Gastroesophageal sphincter (tissue), 3 donors: ENCODE results near the gene THBS2.

ENCODE experiments used
- CTCF ChIP-seq, 4 experiments: fragments of 200-600 bp in 2 of 4; fragments of 450-650 bp in 2 of 4; sonication (generic) in 1 of 4; IDR thresholded peaks; one replicate each; pipeline ENCODE4 v1.5.1; 2017 to 2019; ENCODE audit warnings: antibody characterized with exemption in 4 of 4, mild to moderate bottlenecking in 2 of 4, moderate library complexity in 2 of 4
- EP300 ChIP-seq: sonication (generic); formaldehyde crosslinking; IDR thresholded peaks from one replicate; pipeline ENCODE4 v1.6.1; 2017; ENCODE audit warnings: antibody characterized with exemption, mild to moderate bottlenecking
- POLR2A ChIP-seq, 2 donors: fragments of 450-650 bp; IDR thresholded peaks; one replicate each; pipeline ENCODE4 v1.6.1; 2017; ENCODE audit warnings: antibody characterized with exemption in 2 of 2, mild to moderate bottlenecking in 2 of 2, moderate library complexity in 1 of 2
- POLR2AphosphoS5 ChIP-seq: sonication (generic); formaldehyde crosslinking; IDR thresholded peaks from one replicate; pipeline ENCODE4 v1.6.1; 2017; ENCODE audit warnings: antibody characterized with exemption

GRCh38 chr6:169289257-169289618, 35.6 kb upstream of the THBS2 start:
- TF ChIP-seq POLR2A (IDR thresholded peaks at IDR 0.05): no peak
- TF ChIP-seq CTCF (IDR thresholded peaks at IDR 0.05): no peak
- TF ChIP-seq POLR2AphosphoS5: no peak
- TF ChIP-seq EP300: no peak
